ENCODE data around the gene HUS1. TPM values are rescaled to one million over a fixed set of nuclear protein-coding genes. Genes with fewer than 3 reads are reported as not detected.

The HUS1 gene
- total RNA-seq, 2 experiments from 2014 or later = 37.1 to 43.5 TPM

DNA sequence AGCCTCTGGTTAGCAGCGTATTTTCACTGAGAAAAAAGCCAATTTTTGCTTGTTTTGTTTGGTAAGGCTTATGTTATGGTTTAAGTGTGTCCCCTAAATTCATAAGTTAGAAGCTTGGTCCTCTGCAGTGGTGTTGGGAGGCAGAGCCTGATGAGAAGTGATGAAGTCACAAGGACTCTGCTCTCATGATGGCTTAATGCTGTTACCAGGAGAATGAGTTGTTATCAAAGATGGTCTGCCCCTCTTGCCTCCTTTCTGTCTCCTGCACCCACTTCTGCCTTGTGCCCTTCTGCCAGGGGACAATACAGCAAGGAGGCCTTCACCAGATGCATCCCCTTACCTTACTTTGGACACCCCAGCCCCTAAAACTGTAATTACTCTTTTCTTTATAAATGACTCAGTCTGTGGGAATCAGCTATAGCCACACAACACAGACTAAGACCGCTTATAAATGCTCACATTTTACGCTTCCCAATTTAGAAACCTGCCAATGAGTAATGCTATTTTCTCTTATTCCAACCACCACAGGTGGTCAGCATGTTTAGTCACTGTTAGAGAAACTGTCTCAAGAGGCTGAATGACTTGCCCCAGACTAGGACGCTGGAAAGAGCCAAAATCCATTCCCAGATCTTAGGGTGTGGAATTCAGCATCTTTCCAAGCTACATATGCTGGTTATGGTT lies 25.0 kb downstream of the HUS1 start:
- ChIA-PET CTCF (no interaction called here), POLR2A (no interaction called here)
- peaks cover 25% of the 10 kb centered on the region for H3K36me3 Mint-ChIP-seq (ENCODE audit: low read depth)
- H3K4me3 Mint-ChIP-seq = no peak overlapping the region
- peaks cover 2% of the 10 kb centered on the region for H3K4me1 Mint-ChIP-seq (ENCODE audit: low read depth)
- TF ChIP-seq, protein P1, sequence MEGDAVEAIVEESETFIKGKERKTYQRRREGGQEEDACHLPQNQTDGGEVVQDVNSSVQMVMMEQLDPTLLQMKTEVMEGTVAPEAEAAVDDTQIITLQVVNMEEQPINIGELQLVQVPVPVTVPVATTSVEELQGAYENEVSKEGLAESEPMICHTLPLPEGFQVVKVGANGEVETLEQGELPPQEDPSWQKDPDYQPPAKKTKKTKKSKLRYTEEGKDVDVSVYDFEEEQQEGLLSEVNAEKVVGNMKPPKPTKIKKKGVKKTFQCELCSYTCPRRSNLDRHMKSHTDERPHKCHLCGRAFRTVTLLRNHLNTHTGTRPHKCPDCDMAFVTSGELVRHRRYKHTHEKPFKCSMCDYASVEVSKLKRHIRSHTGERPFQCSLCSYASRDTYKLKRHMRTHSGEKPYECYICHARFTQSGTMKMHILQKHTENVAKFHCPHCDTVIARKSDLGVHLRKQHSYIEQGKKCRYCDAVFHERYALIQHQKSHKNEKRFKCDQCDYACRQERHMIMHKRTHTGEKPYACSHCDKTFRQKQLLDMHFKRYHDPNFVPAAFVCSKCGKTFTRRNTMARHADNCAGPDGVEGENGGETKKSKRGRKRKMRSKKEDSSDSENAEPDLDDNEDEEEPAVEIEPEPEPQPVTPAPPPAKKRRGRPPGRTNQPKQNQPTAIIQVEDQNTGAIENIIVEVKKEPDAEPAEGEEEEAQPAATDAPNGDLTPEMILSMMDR (IDR thresholded peaks at IDR 0.05) = no peak
- no peaks in the 10 kb centered on the region for H3K9me3 Mint-ChIP-seq
- intact Hi-C loops (cut with micrococcal nuclease) = no loop called here
- H3K27me3 Mint-ChIP-seq = no peaks in the 10 kb centered on the region
- DNase-seq = no peak
- peak overlapping the region; percentile 57 for H3K27ac Mint-ChIP-seq
- ATAC-seq = no peak

- no peak for DNase-seq
- Mint-ChIP-seq H3K27me3 (no peaks in the 10 kb centered on the region), H3K36me3 (ENCODE audit: low read depth) (peaks cover 25% of the 10 kb centered on the region), H3K9me3 (no peaks in the 10 kb centered on the region), H3K4me3 (no peak overlapping the region), H3K27ac (no peak overlapping the region), H3K4me1 (ENCODE audit: low read depth) (peaks cover 2% of the 10 kb centered on the region)
- intact Hi-C loops (cut with micrococcal nuclease) = no loop called here
- POLR2A ChIA-PET = interaction anchor here (1.3 kb wide), 1 partner anchor 24 kb away, joined by 3 read pairs; no protein-coding TSS in a partner anchor
- CTCF ChIA-PET = no interaction called here
- TF ChIP-seq, protein P1 (IDR thresholded peaks at IDR 0.05) = no peak
- no peak for ATAC-seq
These were observed 25.6 kb downstream of the HUS1 start for GRCh38 chr7:47953822-47954221.

DNA sequence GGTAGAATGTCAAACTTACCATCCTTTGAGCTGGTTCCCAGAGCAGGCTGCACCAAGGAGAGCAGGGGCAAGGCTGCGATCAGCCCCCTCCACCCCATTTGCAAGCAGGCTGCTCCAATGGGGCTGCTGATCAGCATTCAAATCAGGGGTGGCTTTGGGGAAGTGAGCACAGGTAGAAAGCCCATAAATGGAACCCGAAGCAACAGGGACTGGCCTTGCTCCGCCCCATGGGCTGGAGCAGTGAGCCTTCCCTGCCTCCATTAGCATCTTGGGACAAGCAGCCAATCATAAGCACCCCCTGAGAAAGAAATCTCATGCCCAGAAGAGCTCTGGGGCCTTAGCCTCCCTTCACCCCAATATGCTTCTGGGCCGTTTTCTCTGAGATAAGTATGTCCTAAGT lies 27.2 kb downstream of the HUS1 start:
- TF ChIP-seq, protein P1 (IDR thresholded peaks at IDR 0.05) = no peak
- no peaks in the 10 kb centered on the region for H3K9me3 Mint-ChIP-seq
- CTCF ChIA-PET = interaction anchor here (1.2 to 1.6 kb wide), 3 partner anchors 17 to 203 kb away, joined by 3 to 5 read pairs (median 4); no protein-coding TSS in a partner anchor
- POLR2A ChIA-PET = no interaction called here
- ATAC-seq (no peak), DNase-seq (no peak)
- peaks cover 16% of the 10 kb centered on the region for H3K36me3 Mint-ChIP-seq (ENCODE audit: low read depth)
- no peak overlapping the region for H3K4me3 Mint-ChIP-seq
- intact Hi-C loops (cut with micrococcal nuclease) = no loop called here
- H3K4me1 Mint-ChIP-seq (ENCODE audit: low read depth) = no peaks in the 10 kb centered on the region
- no peaks in the 10 kb centered on the region for H3K27me3 Mint-ChIP-seq
- H3K27ac Mint-ChIP-seq = no peak overlapping the region

DNA sequence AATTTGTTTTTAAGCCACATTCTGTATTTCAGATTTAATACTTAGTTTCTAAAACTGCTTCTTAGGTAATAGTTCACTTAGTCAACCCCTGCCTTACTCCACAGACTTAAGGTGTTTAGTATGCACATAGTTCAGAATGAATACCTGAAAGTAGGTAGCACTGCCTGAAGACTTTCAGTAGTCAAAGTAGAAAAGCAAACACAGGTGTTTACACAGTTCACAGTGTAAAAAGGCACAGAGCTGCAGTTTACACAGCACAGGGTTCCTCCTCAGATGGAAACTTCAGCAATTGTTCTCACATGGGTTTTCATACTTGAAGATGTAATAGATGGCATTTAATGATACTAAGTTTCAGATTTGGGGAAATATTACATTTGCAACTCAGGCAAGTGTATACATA lies 28.0 kb downstream of the HUS1 start:
- DNase-seq = no peak
- ChIA-PET POLR2A (no interaction called here), CTCF (interaction anchor here (0.9 to 1.6 kb wide), 3 partner anchors 17 to 204 kb away, joined by 3 to 5 read pairs (median 3); no protein-coding TSS in a partner anchor)
- Mint-ChIP-seq H3K4me3 (no peak overlapping the region), H3K9me3 (no peaks in the 10 kb centered on the region), H3K36me3 (ENCODE audit: low read depth) (peaks cover 9% of the 10 kb centered on the region), H3K4me1 (ENCODE audit: low read depth) (no peaks in the 10 kb centered on the region), H3K27ac (no peak overlapping the region), H3K27me3 (no peaks in the 10 kb centered on the region)
- no peak for ATAC-seq
- intact Hi-C loops (cut with micrococcal nuclease) = no loop called here
- TF ChIP-seq, protein P1 (IDR thresholded peaks at IDR 0.05) = no peak

- DNase-seq = no peak
- no peaks in the 10 kb centered on the region for H3K9me3 Mint-ChIP-seq
- intact Hi-C loops (cut with micrococcal nuclease) = no loop called here
- H3K4me3 Mint-ChIP-seq = no peak overlapping the region
- ChIA-PET CTCF (interaction anchor here (0.9 to 1.2 kb wide), 2 partner anchors 160 to 204 kb away, joined by 3 read pairs; no protein-coding TSS in a partner anchor), POLR2A (no interaction called here)
- no peak for ATAC-seq
- TF ChIP-seq, protein P1 (IDR thresholded peaks at IDR 0.05) = no peak
- H3K27me3 Mint-ChIP-seq = no peaks in the 10 kb centered on the region
- H3K36me3 Mint-ChIP-seq (ENCODE audit: low read depth) = peaks cover 8% of the 10 kb centered on the region
- no peaks in the 10 kb centered on the region for H3K4me1 Mint-ChIP-seq (ENCODE audit: low read depth)
- no peak overlapping the region for H3K27ac Mint-ChIP-seq
These were observed 28.7 kb downstream of the HUS1 start for GRCh38 chr7:47950714-47951113.

Data from activated CD8-positive, alpha-beta T cell treated with anti-CD3 and anti-CD28 coated beads for 36 hours (primary cell).